Measurements from ENCODE around the gene MYO3A. TPM values are rescaled to one million over a fixed set of nuclear protein-coding genes. Genes with fewer than 3 reads are reported as not detected.
A peak's percentile ranks its signal among the peaks of the same experiment; 100 is the strongest.

Gene MYO3A
- total RNA-seq, 2 donors from 2014 or later = 33.9 to 37.6 TPM

DNA sequence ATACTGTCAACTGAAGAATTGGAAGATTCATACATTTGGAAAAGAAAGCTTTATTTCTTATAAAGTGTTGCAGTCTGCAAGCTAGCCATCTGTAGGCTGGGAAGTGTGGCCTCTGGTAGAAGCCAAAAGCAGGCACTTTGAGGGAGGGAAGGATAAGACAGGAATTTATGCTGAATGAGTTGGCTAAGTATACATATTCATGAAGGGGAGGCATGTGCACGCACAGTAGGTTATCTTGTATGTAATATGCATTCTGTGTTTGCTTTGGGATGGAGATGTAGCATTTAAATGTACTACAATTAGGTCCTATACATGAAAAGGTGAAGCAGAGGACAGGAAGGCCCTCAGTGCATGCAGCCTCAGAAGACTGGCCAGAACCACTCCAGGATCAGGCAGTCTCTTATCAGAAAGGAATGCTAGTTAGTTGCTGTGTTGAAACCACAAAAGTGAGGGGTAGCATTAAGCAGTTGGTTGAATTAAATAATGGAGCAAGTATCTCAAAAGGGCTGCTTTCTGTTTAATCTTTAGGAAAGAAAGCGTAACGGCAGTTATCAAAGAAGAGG lies 40.9 kb downstream of the MYO3A start:
- no peak overlapping the region for H3K4me3 Mint-ChIP-seq
- H3K9ac ChIP-seq (ENCODE audit: extremely low read depth, low read length, poor library complexity, severe bottlenecking) = no peak overlapping the region
- no peaks in the 10 kb centered on the region for H3K27me3 Mint-ChIP-seq (ENCODE audit: insufficient read depth)
- H3K36me3 ChIP-seq (ENCODE audit: control insufficient read depth, insufficient read depth, low read length) = peaks cover 23% of the 10 kb centered on the region
- no peaks in the 10 kb centered on the region for H3K4me1 ChIP-seq (ENCODE audit: control insufficient read depth, insufficient read depth, low read length)
- H3K4me1 Mint-ChIP-seq = peaks cover 6% of the 10 kb centered on the region
- H3K27me3 ChIP-seq (ENCODE audit: control insufficient read depth, insufficient read depth, low read length, poor library complexity, severe bottlenecking) = no peaks in the 10 kb centered on the region
- no peak overlapping the region for H3K4me3 ChIP-seq (ENCODE audit: low read length)
- peaks cover 2% of the 10 kb centered on the region for H3K9me3 Mint-ChIP-seq
- H3K36me3 Mint-ChIP-seq (ENCODE audit: low read depth) = peaks cover 40% of the 10 kb centered on the region
- DNase-seq = peak; percentile 46
- WGBS, 2 experiments (ENCODE audit: insufficient coverage in 1 of 2, insufficient read length in 1 of 2) = 86 to 94% methylated on average over 3 of the region's 3 CpGs
- H3K9me3 ChIP-seq (ENCODE audit: control insufficient read depth, low read length) = no peaks in the 10 kb centered on the region
- TF ChIP-seq, protein P1, sequence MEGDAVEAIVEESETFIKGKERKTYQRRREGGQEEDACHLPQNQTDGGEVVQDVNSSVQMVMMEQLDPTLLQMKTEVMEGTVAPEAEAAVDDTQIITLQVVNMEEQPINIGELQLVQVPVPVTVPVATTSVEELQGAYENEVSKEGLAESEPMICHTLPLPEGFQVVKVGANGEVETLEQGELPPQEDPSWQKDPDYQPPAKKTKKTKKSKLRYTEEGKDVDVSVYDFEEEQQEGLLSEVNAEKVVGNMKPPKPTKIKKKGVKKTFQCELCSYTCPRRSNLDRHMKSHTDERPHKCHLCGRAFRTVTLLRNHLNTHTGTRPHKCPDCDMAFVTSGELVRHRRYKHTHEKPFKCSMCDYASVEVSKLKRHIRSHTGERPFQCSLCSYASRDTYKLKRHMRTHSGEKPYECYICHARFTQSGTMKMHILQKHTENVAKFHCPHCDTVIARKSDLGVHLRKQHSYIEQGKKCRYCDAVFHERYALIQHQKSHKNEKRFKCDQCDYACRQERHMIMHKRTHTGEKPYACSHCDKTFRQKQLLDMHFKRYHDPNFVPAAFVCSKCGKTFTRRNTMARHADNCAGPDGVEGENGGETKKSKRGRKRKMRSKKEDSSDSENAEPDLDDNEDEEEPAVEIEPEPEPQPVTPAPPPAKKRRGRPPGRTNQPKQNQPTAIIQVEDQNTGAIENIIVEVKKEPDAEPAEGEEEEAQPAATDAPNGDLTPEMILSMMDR (conservative IDR thresholded peaks at IDR 0.05) = no peak
- H3K27ac ChIP-seq (ENCODE audit: low read depth, low read length) = no peak overlapping the region
- no peak overlapping the region for H3K27ac Mint-ChIP-seq

DNA sequence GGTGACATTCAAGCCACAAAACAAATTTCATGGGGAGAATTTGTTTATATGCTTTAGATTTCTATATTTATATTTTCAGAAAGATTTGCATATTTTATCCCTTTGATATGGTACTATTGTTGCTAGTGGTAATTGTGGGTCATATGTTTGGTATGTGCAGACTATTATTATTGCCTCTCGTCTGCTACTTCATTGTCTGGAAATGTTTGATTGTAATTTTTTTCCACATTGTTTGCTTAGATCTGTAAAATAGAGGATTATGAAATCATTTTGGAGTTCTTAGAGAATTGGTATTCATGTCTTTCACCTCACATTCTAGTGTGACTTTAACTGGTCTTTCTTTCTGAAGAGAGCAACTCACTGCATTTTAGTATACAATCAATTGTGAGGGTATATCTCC lies 44.7 kb downstream of the MYO3A start:
- Mint-ChIP-seq H3K27me3 (ENCODE audit: insufficient read depth) (no peaks in the 10 kb centered on the region), H3K4me3 (no peak overlapping the region), H3K27ac (no peak overlapping the region), H3K36me3 (ENCODE audit: low read depth) (peaks cover 67% of the 10 kb centered on the region), H3K4me1 (peaks cover 2% of the 10 kb centered on the region), H3K9me3 (peaks cover 32% of the 10 kb centered on the region)
- no peaks in the 10 kb centered on the region for H3K27me3 ChIP-seq (ENCODE audit: control insufficient read depth, insufficient read depth, low read length, poor library complexity, severe bottlenecking)
- H3K4me3 ChIP-seq (ENCODE audit: low read length) = no peak overlapping the region
- whole genome bisulfite sequencing, 2 experiments (ENCODE audit: insufficient coverage in 1 of 2, insufficient read length in 1 of 2) = 97% methylated on average over 1 of the region's 1 CpG; no CpG with 5 or more reads in 1 of the 2 experiments
- H3K4me1 ChIP-seq (ENCODE audit: control insufficient read depth, insufficient read depth, low read length) = no peaks in the 10 kb centered on the region
- no peak overlapping the region for H3K27ac ChIP-seq (ENCODE audit: low read depth, low read length)
- peaks cover 34% of the 10 kb centered on the region for H3K9me3 ChIP-seq (ENCODE audit: control insufficient read depth, low read length)
- no peak overlapping the region for H3K9ac ChIP-seq (ENCODE audit: extremely low read depth, low read length, poor library complexity, severe bottlenecking)
- H3K36me3 ChIP-seq (ENCODE audit: control insufficient read depth, insufficient read depth, low read length) = peaks cover 46% of the 10 kb centered on the region
- TF ChIP-seq, protein P1 (conservative IDR thresholded peaks at IDR 0.05) = no peak
- no peak for DNase-seq

DNA sequence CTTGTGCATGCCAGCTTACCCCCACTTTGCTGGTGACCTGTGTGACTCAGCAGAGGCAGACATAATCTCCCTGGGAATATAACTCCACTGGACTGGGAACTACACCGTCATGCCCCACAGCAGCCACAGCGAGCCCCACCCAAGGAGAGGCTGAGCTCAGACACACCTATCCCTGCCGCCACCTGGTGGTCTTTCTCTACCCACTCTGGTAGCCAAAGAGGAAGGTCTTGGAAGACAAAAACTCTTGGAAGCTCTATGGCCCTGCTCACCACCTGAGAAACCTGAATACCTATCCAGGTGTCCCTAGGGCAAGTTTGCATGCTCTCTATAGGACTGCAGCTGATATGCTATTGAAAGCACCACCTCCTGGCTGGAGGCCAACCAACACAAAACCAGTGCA lies 48.1 kb downstream of the MYO3A start:
- peaks cover 58% of the 10 kb centered on the region for H3K9me3 ChIP-seq (ENCODE audit: control insufficient read depth, low read length)
- TF ChIP-seq, protein P1 (conservative IDR thresholded peaks at IDR 0.05) = no peak
- peak overlapping the region; percentile 19 for H3K4me3 ChIP-seq (ENCODE audit: low read length)
- peaks cover 37% of the 10 kb centered on the region for H3K36me3 ChIP-seq (ENCODE audit: control insufficient read depth, insufficient read depth, low read length)
- Mint-ChIP-seq H3K27me3 (ENCODE audit: insufficient read depth) (no peaks in the 10 kb centered on the region), H3K27ac (no peak overlapping the region), H3K4me3 (no peak overlapping the region), H3K9me3 (peaks cover 59% of the 10 kb centered on the region), H3K36me3 (ENCODE audit: low read depth) (peaks cover 65% of the 10 kb centered on the region), H3K4me1 (no peaks in the 10 kb centered on the region)
- H3K27ac ChIP-seq (ENCODE audit: low read depth, low read length) = no peak overlapping the region
- H3K27me3 ChIP-seq (ENCODE audit: control insufficient read depth, insufficient read depth, low read length, poor library complexity, severe bottlenecking) = no peaks in the 10 kb centered on the region
- H3K4me1 ChIP-seq (ENCODE audit: control insufficient read depth, insufficient read depth, low read length) = no peaks in the 10 kb centered on the region
- DNase-seq = peak; percentile 63
- H3K9ac ChIP-seq (ENCODE audit: extremely low read depth, low read length, poor library complexity, severe bottlenecking) = no peak overlapping the region
- WGBS, 2 experiments (ENCODE audit: insufficient coverage in 1 of 2, insufficient read length in 1 of 2) = 97% methylated on average over 3 of the region's 3 CpGs; no CpG with 5 or more reads in 1 of the 2 experiments

All from endodermal cell (in vitro differentiated cells).